Measurements from ENCODE around the gene HMGCL.

- TF ChIP-seq ELF4 (IDR thresholded peaks at IDR 0.05) = no peak
- no peak for TF ChIP-seq FOXM1 (IDR thresholded peaks at IDR 0.05; ENCODE audit: borderline replicate concordance)
- TF ChIP-seq ARNT (IDR thresholded peaks at IDR 0.05) = no peak
- TF ChIP-seq ZNF384 (IDR thresholded peaks at IDR 0.05) = no peak
- TF ChIP-seq SUZ12 (IDR thresholded peaks at IDR 0.05) = no peak
- TF ChIP-seq FOXK2 (IDR thresholded peaks at IDR 0.05) = no peak
- no peak for TF ChIP-seq SP1 (IDR thresholded peaks at IDR 0.05)
- no peak for TF ChIP-seq LEF1 (IDR thresholded peaks at IDR 0.05; ENCODE audit: borderline replicate concordance)
- TF ChIP-seq TARDBP (IDR thresholded peaks at IDR 0.05) = no peak
Measured at GRCh38 chr1:23757812-23758211, 67.4 kb downstream of the HMGCL start.
